HG03139 (cell line): ENCODE results near the gene SMCO4.

Source experiments
- ATAC-seq: cut with Tn5 transposase; IDR thresholded peaks from one replicate; pipeline ENCODE4 v1.9.1; 2021; ENCODE audit not compliant: unreplicated experiment

Gene SMCO4

DNA sequence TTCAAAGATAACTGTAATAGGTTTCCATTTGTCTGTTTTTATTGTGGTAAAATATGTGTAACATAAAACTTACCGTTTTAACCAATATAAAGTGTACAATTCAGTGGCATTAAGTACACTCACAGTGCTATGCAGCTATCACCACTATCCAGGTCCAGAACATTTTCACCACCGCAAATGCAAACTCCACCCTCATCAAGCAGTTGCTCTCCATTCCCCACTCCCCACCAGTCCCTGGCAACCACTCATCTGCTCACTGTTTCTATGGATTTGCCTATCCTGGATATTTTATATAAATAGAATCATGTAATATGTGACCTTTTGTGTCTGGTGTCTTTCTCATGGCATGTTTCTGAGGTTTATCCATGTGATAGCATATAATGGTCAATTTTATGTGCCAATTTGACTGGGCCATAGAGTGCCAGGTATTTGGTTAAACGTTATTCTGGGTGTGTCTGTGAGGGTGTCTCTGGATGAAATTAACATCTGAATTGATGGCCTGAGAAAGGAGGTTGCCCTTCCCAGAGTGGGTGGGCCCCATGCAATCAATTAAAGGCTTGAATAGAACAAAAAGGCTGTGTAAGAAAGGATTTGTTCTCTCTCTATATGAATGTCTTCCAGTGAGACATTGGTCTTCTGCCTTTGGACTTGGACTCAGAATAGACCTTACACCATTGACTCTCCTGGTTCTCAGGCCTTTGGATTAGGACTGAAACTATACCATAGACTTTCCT, 17.2 kb upstream of the SMCO4 start:
- ATAC-seq = no peak

DNA sequence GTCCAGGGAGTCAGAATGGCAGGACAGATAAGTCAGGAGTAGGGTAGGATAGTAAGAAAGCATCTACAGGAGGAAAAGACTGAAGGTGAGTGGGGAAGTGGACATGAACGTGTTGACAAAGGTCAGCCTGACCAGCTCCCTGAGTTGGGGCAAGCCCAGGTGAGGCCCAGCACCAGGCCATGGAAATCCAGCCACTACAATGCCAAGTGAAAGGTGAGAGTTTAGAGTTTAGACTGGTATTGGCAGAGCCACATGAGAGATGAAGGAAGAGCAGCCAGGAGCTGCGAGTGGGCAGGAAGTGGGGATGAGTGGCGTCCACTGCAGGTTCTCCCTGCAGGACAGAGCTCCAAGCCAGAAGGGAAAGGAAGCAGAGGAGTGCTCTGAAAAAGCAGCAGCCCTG, 16.5 kb upstream of the SMCO4 start:
- ATAC-seq = no peak

GRCh38 chr11:93552874-93553273, 9.7 kb upstream of the SMCO4 start:
- ATAC-seq = no peak

DNA sequence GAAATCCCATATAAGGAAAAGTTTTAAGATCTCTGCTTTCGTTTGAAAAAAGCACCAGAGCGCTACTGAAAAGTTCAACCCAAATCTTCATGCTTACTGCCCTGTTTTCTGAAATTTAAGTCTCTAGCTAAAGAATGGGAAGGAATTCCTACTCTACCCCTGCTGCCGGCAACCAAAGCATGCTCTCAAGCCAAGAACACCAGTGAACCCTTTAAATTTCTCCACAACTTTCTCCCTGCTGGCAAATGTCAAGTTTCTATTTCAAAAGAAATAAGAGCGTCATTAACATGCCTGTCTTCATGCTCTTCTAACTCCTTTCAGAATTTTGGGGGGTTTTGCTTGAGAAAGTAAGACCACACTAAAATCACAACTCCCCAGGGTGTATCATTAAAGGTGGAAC, 6.8 kb upstream of the SMCO4 start:
- no peak for ATAC-seq

GRCh38 chr11:93548679-93549319, 5.6 kb upstream of the SMCO4 start:
- ATAC-seq = no peak

GRCh38 chr11:93547773-93548172, 4.6 kb upstream of the SMCO4 start:
- ATAC-seq = no peak

DNA sequence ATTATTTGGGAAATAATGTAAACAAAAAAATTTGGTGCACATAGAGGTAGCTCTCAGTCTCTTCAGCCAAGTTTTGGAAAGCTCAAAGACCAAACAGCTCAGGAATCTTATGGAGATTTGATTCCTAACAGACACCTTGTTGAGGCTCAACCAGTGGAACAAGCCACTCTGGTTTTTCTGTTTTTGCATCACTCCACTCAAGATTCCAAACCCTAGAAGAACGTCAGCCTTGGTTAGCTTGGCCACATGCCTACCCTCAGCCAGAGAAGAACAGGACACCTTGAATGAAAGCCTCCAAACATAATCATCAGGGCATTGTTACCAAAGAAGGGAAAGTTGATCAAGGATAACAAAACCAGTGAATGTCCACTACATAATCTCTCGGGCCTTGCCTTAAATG, 3.8 kb upstream of the SMCO4 start:
- ATAC-seq = no peak

DNA sequence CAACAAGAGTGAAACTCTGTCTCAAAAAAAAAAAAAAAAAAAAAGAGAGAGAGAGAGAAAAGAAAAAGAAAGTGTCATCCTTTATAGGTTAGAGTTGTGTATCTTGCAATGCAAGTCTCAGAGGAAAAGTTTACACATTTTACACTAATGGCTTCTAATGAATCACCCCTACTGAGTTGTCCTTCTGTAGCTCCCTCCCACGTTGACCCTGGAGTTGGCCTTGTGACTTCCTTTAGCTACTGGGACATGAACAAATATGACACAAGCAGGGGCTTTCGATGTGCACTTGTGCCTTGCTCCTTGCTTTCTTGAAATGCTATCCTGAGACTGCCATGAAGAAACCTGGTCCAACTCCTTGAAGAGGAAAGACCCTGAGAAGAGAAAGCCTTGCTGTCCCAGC, 2.4 kb upstream of the SMCO4 start:
- ATAC-seq = no peak

GRCh38 chr11:93542811-93543229, 371 bp downstream of the SMCO4 start:
- ATAC-seq = peak; percentile 43

DNA sequence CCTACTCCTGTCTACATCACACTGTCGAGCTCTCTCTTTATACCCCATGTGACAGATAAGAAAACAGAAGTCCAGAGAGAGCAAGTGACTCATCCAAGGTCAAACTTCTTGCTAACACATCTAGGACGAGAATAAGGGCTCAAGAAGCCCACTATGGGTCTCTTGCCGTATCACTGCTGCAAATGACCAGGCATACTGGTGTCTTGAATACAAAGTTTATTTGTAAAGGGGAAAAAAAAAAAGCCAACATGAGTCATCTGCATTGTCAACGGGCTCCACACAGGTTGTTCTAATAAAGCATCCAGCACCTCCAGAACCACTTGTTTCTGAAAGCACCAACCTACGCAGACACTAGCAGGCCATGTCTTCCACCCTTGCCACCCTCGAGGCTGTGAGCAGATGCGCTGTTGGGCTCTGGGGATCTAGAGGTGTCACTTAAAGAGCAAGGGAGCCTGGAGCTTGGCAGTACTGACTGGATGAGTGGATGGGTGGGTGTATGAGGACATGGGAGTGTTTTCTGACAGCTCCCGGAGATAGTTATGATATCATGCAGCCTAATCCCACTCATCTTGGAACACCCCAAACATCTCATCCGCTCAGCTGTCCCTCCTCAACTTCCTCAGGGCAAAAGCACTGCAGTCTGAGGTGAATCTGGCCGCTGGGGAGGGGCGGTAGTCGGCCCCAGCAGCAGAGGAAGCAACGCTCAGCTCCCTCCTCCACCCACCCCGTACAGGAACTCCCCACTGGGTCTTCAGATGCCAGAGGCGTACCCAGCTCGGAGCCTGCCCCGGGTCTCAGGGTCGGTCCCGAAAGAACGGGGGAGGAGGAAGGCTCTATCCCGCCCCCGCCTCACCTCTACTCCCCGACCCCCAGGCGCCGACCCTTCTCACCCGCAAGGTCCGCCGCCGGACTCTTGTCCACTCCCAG, 1.0 kb downstream of the SMCO4 start:
- peak; percentile 50 for ATAC-seq

DNA sequence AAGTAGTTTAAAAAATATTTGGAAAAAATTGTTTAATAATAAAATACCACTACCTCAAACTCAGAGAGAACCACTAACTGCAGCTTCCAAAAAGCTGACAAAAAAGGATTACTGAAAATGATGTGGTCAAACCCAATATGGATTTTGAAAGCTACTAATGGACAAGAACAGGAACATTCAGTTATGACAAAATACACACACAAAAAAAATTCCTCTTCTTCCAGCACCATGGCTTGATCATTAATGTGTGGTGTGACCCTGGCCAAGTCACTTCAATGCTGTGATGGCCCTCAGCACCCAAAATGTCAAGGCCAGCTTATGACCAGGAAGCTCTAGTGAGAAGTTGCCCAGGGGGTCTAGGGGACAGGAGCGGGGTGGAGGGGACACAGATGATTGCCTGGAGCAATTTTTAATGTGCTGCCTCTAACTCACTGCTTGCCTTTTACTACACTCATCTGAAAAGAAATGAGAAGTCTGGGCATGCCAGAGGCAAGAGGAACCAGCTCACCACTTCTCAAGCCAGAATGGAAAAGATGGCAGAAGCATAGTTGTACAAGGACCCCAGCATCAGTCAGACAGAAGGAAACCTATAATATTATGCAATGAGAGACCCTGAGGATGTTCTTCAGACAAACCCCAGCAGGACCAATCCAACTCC, 2.2 kb downstream of the SMCO4 start:
- no peak for ATAC-seq

GRCh38 chr11:93540337-93540736, 2.9 kb downstream of the SMCO4 start:
- no peak for ATAC-seq

- ATAC-seq = no peak
Observed at GRCh38 chr11:93537767-93538261, 5.4 kb downstream of the SMCO4 start.

DNA sequence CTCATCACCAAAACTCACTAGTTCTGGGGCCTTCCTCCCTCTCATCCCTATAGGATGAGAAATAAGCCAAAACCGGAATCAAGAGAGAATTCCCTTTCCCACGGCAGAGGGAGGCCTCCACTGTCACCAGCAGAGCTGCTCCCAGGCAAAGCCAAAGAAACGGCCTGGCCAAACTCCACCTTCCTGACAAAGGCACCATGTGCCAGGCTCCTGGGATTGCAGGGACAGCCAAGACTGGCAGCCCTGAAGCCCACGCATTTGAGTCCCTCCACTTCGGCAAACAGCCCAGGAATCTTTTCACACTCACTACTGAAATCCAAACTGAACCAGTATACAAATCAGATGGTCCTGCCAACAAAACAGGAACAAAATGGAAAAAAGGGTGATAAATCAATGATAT, 6.1 kb downstream of the SMCO4 start:
- no peak for ATAC-seq

GRCh38 chr11:93536101-93536861, 6.9 kb downstream of the SMCO4 start:
- peak; percentile 16 for ATAC-seq

DNA sequence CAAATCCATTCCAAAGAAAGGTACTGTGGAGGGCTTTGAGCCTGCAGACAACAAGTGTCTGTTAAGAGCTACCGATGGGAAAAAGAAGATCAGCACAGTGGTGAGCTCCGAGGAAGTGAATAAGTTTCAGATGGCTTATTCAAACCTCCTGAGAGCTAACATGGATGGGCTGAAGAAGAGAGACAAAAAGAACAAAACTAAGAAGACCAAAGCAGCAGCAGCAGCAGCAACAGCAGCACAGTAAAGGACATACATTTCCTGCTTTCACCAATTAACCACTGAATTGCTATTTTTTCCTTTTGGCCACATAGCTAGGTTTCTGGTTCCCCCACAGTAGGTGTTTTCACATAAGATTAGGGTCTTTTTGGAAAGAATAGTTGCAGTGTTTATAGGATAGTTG, 7.6 kb downstream of the SMCO4 start:
- ATAC-seq = peak; percentile 48

DNA sequence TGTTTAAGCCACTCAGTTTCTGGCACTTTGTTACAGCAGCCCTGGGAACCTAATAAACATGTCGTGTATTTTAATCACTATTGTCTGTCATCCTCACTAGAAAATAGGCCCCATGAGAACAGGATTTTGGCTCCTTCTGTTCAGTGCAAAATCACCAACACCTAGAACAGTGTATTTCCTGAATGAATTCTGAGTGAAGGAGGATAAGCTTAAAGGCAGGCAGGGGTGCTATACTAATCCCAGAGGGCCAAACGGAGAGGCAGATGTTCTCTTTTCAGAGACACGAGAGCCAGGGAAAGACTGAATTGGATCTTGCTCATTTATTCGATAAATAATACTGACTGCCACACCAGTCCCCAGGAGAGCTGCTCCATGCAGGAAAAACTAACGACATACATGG, 10.4 kb downstream of the SMCO4 start:
- ATAC-seq = no peak

DNA sequence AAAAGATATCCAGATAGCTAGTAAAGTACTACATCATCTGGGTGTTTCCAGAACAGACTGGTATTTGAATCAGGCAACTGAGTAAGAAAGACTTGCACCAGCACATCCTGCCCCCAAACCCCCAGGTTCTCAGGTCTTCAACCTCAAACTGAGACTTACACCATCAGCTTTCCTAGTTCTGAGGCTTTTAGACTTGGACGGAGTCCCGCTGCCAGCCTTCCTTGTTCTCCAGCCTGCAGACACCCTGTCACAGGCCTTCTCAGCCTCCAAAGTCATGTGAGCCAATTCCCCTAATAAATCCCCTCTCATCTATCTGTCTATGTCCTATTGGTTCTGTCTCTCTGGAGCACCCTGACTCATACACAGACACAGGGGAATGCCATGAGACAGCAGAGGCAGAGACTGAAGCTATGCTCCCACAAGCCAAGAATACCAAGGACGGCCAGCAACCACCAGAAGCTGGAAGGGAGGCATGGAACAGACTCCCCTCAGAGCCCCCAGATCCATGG, 10.9 kb downstream of the SMCO4 start:
- no peak for ATAC-seq

GRCh38 chr11:93530468-93530826, 12.7 kb downstream of the SMCO4 start:
- no peak for ATAC-seq
